Measurements from ENCODE around the gene CREB5. TPM values are rescaled to one million over a fixed set of nuclear protein-coding genes. Genes with fewer than 3 reads are reported as not detected.

Gene CREB5
- total and polyA plus RNA-seq, 2 experiments from 2014 or later, result 2.4 to 4.4 TPM

DNA sequence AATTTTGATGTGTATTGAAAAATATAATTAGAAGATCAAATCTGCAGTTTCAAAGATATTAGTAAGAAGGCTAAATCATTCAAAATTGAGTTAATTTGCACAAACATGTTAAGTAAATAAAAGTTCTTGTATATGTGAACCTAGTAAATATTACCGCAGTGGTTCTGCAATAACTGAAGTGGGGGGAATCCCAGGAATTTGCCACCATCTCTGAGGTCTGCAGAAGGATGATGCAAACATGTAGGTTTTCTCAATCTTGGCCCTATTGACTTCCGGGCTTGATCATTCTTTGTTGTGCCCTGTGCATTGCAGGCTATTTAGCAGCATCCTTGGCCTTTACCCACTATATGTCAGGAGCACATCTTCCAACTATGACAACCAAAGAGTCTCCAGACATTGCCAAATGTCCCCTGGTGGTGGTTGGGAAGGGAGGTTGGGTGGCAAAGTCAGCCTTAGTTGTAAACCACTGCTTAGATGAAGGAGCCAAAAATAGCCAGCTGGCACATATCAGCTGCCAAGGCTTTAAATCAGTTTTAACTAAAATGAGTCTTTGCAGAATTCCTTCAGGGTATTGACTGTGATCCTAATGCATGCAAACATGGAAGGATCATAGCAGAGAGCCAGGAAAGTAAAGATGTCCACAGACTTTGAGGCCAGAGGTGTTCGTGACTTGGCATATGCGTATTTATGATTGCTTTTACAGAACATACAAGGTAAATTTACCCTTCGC, 399.5 kb downstream of the CREB5 start:
- H3K36me3 Mint-ChIP-seq (ENCODE audit: low read depth), result no peaks in the 10 kb centered on the region
- Histone ChIP-seq H2AFZ (no peak overlapping the region), H4K20me1 (replicated peaks; ENCODE audit: insufficient read depth) (no peaks in the 10 kb centered on the region), H3K9me2 (ENCODE audit: insufficient read depth) (no peaks in the 10 kb centered on the region), H3K36me3 (ENCODE audit: insufficient read depth) (no peaks in the 10 kb centered on the region), H3K4me2 (no peak overlapping the region), H3K4me1 (ENCODE audit: insufficient read depth) (no peaks in the 10 kb centered on the region), H3K27me3 (ENCODE audit: insufficient read depth) (no peaks in the 10 kb centered on the region), H3K79me2 (replicated peaks; ENCODE audit: insufficient read depth) (no peaks in the 10 kb centered on the region), H3K27ac (ENCODE audit: low read depth) (no peak overlapping the region), H3K4me3 (no peak overlapping the region), H3F3A (replicated peaks; ENCODE audit: low read depth) (no peaks in the 10 kb centered on the region)
- no peaks in the 10 kb centered on the region for H3K9me3 Mint-ChIP-seq
- H3K4me3 Mint-ChIP-seq, result no peak overlapping the region
- no peaks in the 10 kb centered on the region for H3K27me3 Mint-ChIP-seq (ENCODE audit: insufficient read depth, low read depth, poor library complexity)
- ATAC-seq (no peak), DNase-seq (ENCODE audit: low spot score) (no peak)
- no peak overlapping the region for H3K27ac Mint-ChIP-seq
- TF ChIP-seq JUNB (IDR thresholded peaks at IDR 0.05; ENCODE audit: unreplicated experiment) (no peak), POLR2AphosphoS5 (IDR thresholded peaks at IDR 0.05; ENCODE audit: low read depth) (no peak), ETS1 (IDR thresholded peaks at IDR 0.05) (no peak), ZNF114 (CRISPR knock-in tag; IDR thresholded peaks at IDR 0.05) (no peak), EZH2 (IDR thresholded peaks at IDR 0.05; ENCODE audit: low read depth, unreplicated experiment) (no peak), STAT1 (IDR thresholded peaks at IDR 0.05; ENCODE audit: unreplicated experiment) (no peak), NANOG (IDR thresholded peaks at IDR 0.05; ENCODE audit: borderline replicate concordance) (no peak), ZNF331 (CRISPR knock-in tag; IDR thresholded peaks at IDR 0.05; ENCODE audit: low read depth) (no peak), EZH2phosphoT487 (IDR thresholded peaks at IDR 0.05; ENCODE audit: unreplicated experiment) (no peak), CREB1 (CRISPR knock-in tag; IDR thresholded peaks at IDR 0.05; ENCODE audit: low read depth) (no peak)
- TF ChIP-seq, protein P1, sequence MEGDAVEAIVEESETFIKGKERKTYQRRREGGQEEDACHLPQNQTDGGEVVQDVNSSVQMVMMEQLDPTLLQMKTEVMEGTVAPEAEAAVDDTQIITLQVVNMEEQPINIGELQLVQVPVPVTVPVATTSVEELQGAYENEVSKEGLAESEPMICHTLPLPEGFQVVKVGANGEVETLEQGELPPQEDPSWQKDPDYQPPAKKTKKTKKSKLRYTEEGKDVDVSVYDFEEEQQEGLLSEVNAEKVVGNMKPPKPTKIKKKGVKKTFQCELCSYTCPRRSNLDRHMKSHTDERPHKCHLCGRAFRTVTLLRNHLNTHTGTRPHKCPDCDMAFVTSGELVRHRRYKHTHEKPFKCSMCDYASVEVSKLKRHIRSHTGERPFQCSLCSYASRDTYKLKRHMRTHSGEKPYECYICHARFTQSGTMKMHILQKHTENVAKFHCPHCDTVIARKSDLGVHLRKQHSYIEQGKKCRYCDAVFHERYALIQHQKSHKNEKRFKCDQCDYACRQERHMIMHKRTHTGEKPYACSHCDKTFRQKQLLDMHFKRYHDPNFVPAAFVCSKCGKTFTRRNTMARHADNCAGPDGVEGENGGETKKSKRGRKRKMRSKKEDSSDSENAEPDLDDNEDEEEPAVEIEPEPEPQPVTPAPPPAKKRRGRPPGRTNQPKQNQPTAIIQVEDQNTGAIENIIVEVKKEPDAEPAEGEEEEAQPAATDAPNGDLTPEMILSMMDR (conservative IDR thresholded peaks at IDR 0.05; ENCODE audit: low read depth in 2 of 2), result no peak
- TF ChIP-seq, protein P2, sequence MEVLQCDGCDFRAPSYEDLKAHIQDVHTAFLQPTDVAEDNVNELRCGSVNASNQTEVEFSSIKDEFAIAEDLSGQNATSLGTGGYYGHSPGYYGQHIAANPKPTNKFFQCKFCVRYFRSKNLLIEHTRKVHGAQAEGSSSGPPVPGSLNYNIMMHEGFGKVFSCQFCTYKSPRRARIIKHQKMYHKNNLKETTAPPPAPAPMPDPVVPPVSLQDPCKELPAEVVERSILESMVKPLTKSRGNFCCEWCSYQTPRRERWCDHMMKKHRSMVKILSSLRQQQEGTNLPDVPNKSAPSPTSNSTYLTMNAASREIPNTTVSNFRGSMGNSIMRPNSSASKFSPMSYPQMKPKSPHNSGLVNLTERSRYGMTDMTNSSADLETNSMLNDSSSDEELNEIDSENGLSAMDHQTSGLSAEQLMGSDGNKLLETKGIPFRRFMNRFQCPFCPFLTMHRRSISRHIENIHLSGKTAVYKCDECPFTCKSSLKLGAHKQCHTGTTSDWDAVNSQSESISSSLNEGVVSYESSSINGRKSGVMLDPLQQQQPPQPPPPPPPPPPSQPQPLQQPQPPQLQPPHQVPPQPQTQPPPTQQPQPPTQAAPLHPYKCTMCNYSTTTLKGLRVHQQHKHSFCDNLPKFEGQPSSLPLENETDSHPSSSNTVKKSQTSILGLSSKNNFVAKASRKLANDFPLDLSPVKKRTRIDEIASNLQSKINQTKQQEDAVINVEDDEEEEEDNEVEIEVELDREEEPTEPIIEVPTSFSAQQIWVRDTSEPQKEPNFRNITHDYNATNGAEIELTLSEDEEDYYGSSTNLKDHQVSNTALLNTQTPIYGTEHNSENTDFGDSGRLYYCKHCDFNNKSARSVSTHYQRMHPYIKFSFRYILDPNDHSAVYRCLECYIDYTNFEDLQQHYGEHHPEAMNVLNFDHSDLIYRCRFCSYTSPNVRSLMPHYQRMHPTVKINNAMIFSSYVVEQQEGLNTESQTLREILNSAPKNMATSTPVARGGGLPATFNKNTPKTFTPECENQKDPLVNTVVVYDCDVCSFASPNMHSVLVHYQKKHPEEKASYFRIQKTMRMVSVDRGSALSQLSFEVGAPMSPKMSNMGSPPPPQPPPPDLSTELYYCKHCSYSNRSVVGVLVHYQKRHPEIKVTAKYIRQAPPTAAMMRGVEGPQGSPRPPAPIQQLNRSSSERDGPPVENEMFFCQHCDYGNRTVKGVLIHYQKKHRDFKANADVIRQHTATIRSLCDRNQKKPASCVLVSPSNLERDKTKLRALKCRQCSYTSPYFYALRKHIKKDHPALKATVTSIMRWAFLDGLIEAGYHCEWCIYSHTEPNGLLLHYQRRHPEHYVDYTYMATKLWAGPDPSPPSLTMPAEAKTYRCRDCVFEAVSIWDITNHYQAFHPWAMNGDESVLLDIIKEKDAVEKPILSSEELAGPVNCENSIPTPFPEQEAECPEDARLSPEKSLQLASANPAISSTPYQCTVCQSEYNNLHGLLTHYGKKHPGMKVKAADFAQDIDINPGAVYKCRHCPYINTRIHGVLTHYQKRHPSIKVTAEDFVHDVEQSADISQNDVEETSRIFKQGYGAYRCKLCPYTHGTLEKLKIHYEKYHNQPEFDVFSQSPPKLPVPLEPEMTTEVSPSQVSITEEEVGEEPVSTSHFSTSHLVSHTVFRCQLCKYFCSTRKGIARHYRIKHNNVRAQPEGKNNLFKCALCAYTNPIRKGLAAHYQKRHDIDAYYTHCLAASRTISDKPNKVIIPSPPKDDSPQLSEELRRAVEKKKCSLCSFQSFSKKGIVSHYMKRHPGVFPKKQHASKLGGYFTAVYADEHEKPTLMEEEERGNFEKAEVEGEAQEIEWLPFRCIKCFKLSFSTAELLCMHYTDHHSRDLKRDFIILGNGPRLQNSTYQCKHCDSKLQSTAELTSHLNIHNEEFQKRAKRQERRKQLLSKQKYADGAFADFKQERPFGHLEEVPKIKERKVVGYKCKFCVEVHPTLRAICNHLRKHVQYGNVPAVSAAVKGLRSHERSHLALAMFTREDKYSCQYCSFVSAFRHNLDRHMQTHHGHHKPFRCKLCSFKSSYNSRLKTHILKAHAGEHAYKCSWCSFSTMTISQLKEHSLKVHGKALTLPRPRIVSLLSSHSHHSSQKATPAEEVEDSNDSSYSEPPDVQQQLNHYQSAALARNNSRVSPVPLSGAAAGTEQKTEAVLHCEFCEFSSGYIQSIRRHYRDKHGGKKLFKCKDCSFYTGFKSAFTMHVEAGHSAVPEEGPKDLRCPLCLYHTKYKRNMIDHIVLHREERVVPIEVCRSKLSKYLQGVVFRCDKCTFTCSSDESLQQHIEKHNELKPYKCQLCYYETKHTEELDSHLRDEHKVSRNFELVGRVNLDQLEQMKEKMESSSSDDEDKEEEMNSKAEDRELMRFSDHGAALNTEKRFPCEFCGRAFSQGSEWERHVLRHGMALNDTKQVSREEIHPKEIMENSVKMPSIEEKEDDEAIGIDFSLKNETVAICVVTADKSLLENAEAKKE (CRISPR knock-in tag; IDR thresholded peaks at IDR 0.05), result no peak
- TF ChIP-seq, protein P3, sequence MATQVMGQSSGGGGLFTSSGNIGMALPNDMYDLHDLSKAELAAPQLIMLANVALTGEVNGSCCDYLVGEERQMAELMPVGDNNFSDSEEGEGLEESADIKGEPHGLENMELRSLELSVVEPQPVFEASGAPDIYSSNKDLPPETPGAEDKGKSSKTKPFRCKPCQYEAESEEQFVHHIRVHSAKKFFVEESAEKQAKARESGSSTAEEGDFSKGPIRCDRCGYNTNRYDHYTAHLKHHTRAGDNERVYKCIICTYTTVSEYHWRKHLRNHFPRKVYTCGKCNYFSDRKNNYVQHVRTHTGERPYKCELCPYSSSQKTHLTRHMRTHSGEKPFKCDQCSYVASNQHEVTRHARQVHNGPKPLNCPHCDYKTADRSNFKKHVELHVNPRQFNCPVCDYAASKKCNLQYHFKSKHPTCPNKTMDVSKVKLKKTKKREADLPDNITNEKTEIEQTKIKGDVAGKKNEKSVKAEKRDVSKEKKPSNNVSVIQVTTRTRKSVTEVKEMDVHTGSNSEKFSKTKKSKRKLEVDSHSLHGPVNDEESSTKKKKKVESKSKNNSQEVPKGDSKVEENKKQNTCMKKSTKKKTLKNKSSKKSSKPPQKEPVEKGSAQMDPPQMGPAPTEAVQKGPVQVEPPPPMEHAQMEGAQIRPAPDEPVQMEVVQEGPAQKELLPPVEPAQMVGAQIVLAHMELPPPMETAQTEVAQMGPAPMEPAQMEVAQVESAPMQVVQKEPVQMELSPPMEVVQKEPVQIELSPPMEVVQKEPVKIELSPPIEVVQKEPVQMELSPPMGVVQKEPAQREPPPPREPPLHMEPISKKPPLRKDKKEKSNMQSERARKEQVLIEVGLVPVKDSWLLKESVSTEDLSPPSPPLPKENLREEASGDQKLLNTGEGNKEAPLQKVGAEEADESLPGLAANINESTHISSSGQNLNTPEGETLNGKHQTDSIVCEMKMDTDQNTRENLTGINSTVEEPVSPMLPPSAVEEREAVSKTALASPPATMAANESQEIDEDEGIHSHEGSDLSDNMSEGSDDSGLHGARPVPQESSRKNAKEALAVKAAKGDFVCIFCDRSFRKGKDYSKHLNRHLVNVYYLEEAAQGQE (IDR thresholded peaks at IDR 0.05; ENCODE audit: unreplicated experiment), result no peak
- H3K4me1 Mint-ChIP-seq, result peaks cover 4% of the 10 kb centered on the region; the same call in 2 of the 3 replicates
